Activated CD4-positive, CD25-positive, alpha-beta regulatory T cell treated with anti-CD3 and anti-CD28 coated beads, Interleukin-2, amount 50 U/mL, for 16 hours (primary cell): ENCODE results near the gene MCAT.
"Not testable (repeated sequence)": the region's sequence is repeated elsewhere in the genome, so short reads cannot be mapped to it uniquely, and the experiment has no call there.

Experiments used
- DNase-seq: peaks from one replicate; pipeline ENCODE4 v3.0.0-alpha.2; 2020; ENCODE audit warnings: low read depth, low spot score

The MCAT gene

GRCh38 chr22:43153899-43154298 lies 10.7 kb upstream of the MCAT start:
- no peak for DNase-seq

GRCh38 chr22:43152357-43153071 lies 9.3 kb upstream of the MCAT start:
- peak; percentile 23 for DNase-seq

GRCh38 chr22:43152003-43152356 lies 8.8 kb upstream of the MCAT start:
- DNase-seq, result no peak

- DNase-seq, result no peak
These were observed 8.2 kb upstream of the MCAT start, which contains the start of gene TSPO for GRCh38 chr22:43151251-43152002. Gene TSPO (plus strand): TSS chr22:43151559. CDS start chr22:43159239, 7,680 bp downstream.

- no peak for DNase-seq
These were observed 7.6 kb upstream of the MCAT start for GRCh38 chr22:43150731-43151206.

GRCh38 chr22:43148581-43148980 lies 5.4 kb upstream of the MCAT start:
- DNase-seq, result no peak

GRCh38 chr22:43147821-43148220 lies 4.6 kb upstream of the MCAT start:
- no peak for DNase-seq

GRCh38 chr22:43146332-43146731 lies 3.1 kb upstream of the MCAT start:
- DNase-seq, result not testable (repeated sequence)

- DNase-seq, result not testable (repeated sequence)
These were observed 2.2 kb upstream of the MCAT start for GRCh38 chr22:43145371-43145770.

- DNase-seq, result no peak
These were observed 1.8 kb upstream of the MCAT start for GRCh38 chr22:43144949-43145348.

- no peak for DNase-seq
These were observed 6.4 kb downstream of the MCAT start for GRCh38 chr22:43136801-43137200.

- DNase-seq, result no peak
These were observed 6.9 kb downstream of the MCAT start for GRCh38 chr22:43136255-43136654.

GRCh38 chr22:43135565-43135964 lies 7.6 kb downstream of the MCAT start:
- no peak for DNase-seq

GRCh38 chr22:43134553-43134952 lies 8.6 kb downstream of the MCAT start:
- no peak for DNase-seq

GRCh38 chr22:43133401-43133800 lies 9.8 kb downstream of the MCAT start:
- DNase-seq, result no peak

GRCh38 chr22:43131773-43132501 lies 11.3 kb downstream of the MCAT start:
- DNase-seq, result no peak

GRCh38 chr22:43129426-43130425 lies 13.5 kb downstream of the MCAT start:
- no peak for DNase-seq

GRCh38 chr22:43128928-43129424 lies 14.2 kb downstream of the MCAT start:
- DNase-seq, result no peak

- DNase-seq, result no peak
These were observed 15.1 kb downstream of the MCAT start for GRCh38 chr22:43128116-43128515.

GRCh38 chr22:43127166-43127908 lies 15.9 kb downstream of the MCAT start:
- no peak for DNase-seq
